Activated CD8-positive, alpha-beta T cell treated with anti-CD3 and anti-CD28 coated beads for 36 hours (primary cell): ENCODE data around the gene LRIG1. TPM values are rescaled to one million over a fixed set of nuclear protein-coding genes. Genes with fewer than 3 reads are reported as not detected.

Experiments
- ATAC-seq: fragments of 200-7000 bp; cut with Tn5 transposase; one replicate; pipeline ENCODE4 v1.10.0; 2021; ENCODE audit warnings: mild to moderate bottlenecking, moderate library complexity
- CTCF ChIA-PET: fragments of 350-600 bp; sonication (Branson Sonifier 250); formaldehyde crosslinking; loops from one replicate; lab custom pipeline; 2021; ENCODE audit warnings: antibody characterized with exemption; lab: Charles Lee
- POLR2A ChIA-PET: fragments of 350-600 bp; sonication (Branson Sonifier 250); formaldehyde crosslinking; loops from one replicate; lab custom pipeline; 2021; ENCODE audit warnings: antibody characterized with exemption; lab: Charles Lee
- DNase-seq: peaks from one replicate; pipeline ENCODE4 v3.0.0-alpha.2; 2020
- H3K27ac Mint-ChIP-seq: one replicate; pipeline ENCODE4 v1.8.0; 2021; ENCODE audit warnings: mild to moderate bottlenecking, mixed read lengths
- H3K27me3 Mint-ChIP-seq: one replicate; pipeline ENCODE4 v1.8.0; 2021; ENCODE audit warnings: mixed read lengths
- H3K36me3 Mint-ChIP-seq: one replicate; pipeline ENCODE4 v1.8.0; 2021; ENCODE audit warnings: low read depth, mixed read lengths
- H3K4me1 Mint-ChIP-seq: one replicate; pipeline ENCODE4 v1.8.0; 2021; ENCODE audit warnings: low read depth, mixed read lengths
- H3K4me3 Mint-ChIP-seq: one replicate; pipeline ENCODE4 v1.8.0; 2021; ENCODE audit warnings: mild to moderate bottlenecking, moderate library complexity, mixed read lengths
- H3K9me3 Mint-ChIP-seq: one replicate; pipeline ENCODE4 v1.8.0; 2021; ENCODE audit warnings: mixed read lengths
- CTCF ChIP-seq: fragments of 200-600 bp; IDR thresholded peaks from one replicate; pipeline ENCODE4 v1.8.0; 2022; ENCODE audit warnings: antibody characterized with exemption, mild to moderate bottlenecking
- intact Hi-C: fragments of 100-400 bp; cut with micrococcal nuclease; formaldehyde crosslinking; loops from one replicate; pipeline ENCODE4 v1.10.0; 2022
- total RNA-seq, 2 experiments: library from RNA; stranded (reverse); gene quantifications; one replicate each; pipeline ENCODE4 v1.2.3, GENCODE V29; 2021

Gene LRIG1
- total RNA-seq, 2 experiments from 2014 or later, result 12.7 to 13.0 TPM

GRCh38 chr3:66454464-66454859 lies 46.4 kb downstream of the LRIG1 start:
- no peaks in the 10 kb centered on the region for H3K27me3 Mint-ChIP-seq
- ChIA-PET CTCF (interaction anchor here (0.6 to 2.8 kb wide), 3 partner anchors 9 to 784 kb away, joined by 3 to 9 read pairs (median 4); no protein-coding TSS in a partner anchor), POLR2A (no interaction called here)
- H3K27ac Mint-ChIP-seq, result no peak overlapping the region
- no peaks in the 10 kb centered on the region for H3K9me3 Mint-ChIP-seq
- intact Hi-C loops, result no loop called here
- TF ChIP-seq CTCF, result no peak
- ATAC-seq (no peak), DNase-seq (no peak)
- H3K4me3 Mint-ChIP-seq, result no peak overlapping the region
- H3K4me1 Mint-ChIP-seq, result peaks cover 11% of the 10 kb centered on the region
- peaks cover 12% of the 10 kb centered on the region for H3K36me3 Mint-ChIP-seq

GRCh38 chr3:66453651-66454463 lies 47.0 kb downstream of the LRIG1 start:
- H3K36me3 Mint-ChIP-seq, result peaks cover 10% of the 10 kb centered on the region
- intact Hi-C loops, result no loop called here
- no peak overlapping the region for H3K4me3 Mint-ChIP-seq
- DNase-seq, result no peak
- H3K27me3 Mint-ChIP-seq, result no peaks in the 10 kb centered on the region
- ChIA-PET POLR2A (no interaction called here), CTCF (interaction anchor here (0.6 to 2.8 kb wide), 2 partner anchors 10 to 785 kb away, joined by 3 to 9 read pairs; no protein-coding TSS in a partner anchor)
- H3K27ac Mint-ChIP-seq, result no peak overlapping the region
- no peak for TF ChIP-seq CTCF
- peaks cover 11% of the 10 kb centered on the region for H3K4me1 Mint-ChIP-seq
- ATAC-seq, result no peak
- no peaks in the 10 kb centered on the region for H3K9me3 Mint-ChIP-seq

GRCh38 chr3:66452303-66453011 lies 48.4 kb downstream of the LRIG1 start:
- ChIA-PET CTCF (no interaction called here), POLR2A (no interaction called here)
- Mint-ChIP-seq H3K27ac (no peak overlapping the region), H3K27me3 (no peaks in the 10 kb centered on the region), H3K36me3 (peaks cover 10% of the 10 kb centered on the region), H3K4me3 (no peak overlapping the region), H3K9me3 (no peaks in the 10 kb centered on the region), H3K4me1 (peaks cover 11% of the 10 kb centered on the region)
- intact Hi-C loops, result no loop called here
- TF ChIP-seq CTCF, result no peak
- ATAC-seq, result no peak
- no peak for DNase-seq

GRCh38 chr3:66451766-66452165 lies 49.1 kb downstream of the LRIG1 start:
- no peak for TF ChIP-seq CTCF
- ChIA-PET POLR2A (no interaction called here), CTCF (no interaction called here)
- Mint-ChIP-seq H3K9me3 (no peaks in the 10 kb centered on the region), H3K27ac (no peak overlapping the region), H3K27me3 (no peaks in the 10 kb centered on the region), H3K4me3 (no peak overlapping the region), H3K36me3 (peaks cover 8% of the 10 kb centered on the region), H3K4me1 (peaks cover 5% of the 10 kb centered on the region)
- intact Hi-C loops, result no loop called here
- DNase-seq, result no peak
- no peak for ATAC-seq
